MG63 (cell line): Measurements from ENCODE around the gene COL6A6. TPM values are rescaled to one million over a fixed set of nuclear protein-coding genes. Genes with fewer than 3 reads are reported as not detected.

Experiments used
- total RNA-seq: library from RNA; depleted of rRNA; stranded (reverse); fragments of >200 nt; shearing (Covaris generic); gene quantifications from 2 replicates; pipeline ENCODE4 v1.2.3, GENCODE V29; 2014; ENCODE audit warnings: low replicate concordance; rRNA removed

Gene COL6A6
- total RNA-seq, 1 experiment from 2014 or later: not detected

Other genes starting within 250 kb of the COL6A6 start
- gene COL6A5, start 171.5 kb upstream of the COL6A6 start, total RNA-seq: not detected in 2 replicates
- gene PIK3R4, start 229.7 kb downstream of the COL6A6 start, total RNA-seq: 7.3 and 18.3 TPM in 2 replicates